ENCODE results near the gene PARK7. TPM values are rescaled to one million over a fixed set of nuclear protein-coding genes. Genes with fewer than 3 reads are reported as not detected.

PARK7 gene
- total RNA-seq, 1 experiment from 2014 or later: 370 TPM

GRCh38 chr1:7983086-7983778 is 21.7 kb downstream of the PARK7 start:
- Histone ChIP-seq H3K4me2 (ENCODE audit: low read length) (no peak overlapping the region), H3K79me2 (ENCODE audit: insufficient read depth, low read length) (peaks cover 32% of the 10 kb centered on the region), H3K9me3 (ENCODE audit: control insufficient read depth in 1 of 2, insufficient read depth in 1 of 2, low read depth in 1 of 2, low read length in 2 of 2) (no peaks in the 10 kb centered on the region), H4K20me1 (ENCODE audit: insufficient read depth) (no peaks in the 10 kb centered on the region), H3K9ac (ENCODE audit: low read length) (no peak overlapping the region), H3K4me3 (replicated peaks in 1 of 2; ENCODE audit: low read depth in 1 of 2, low read length in 2 of 2) (no peak overlapping the region), H3K27me3 (ENCODE audit: insufficient read depth, low read length) (no peaks in the 10 kb centered on the region), H3K4me1 (ENCODE audit: control insufficient read depth in 1 of 2, insufficient read depth in 2 of 2, low read length in 2 of 2) (no peaks in the 10 kb centered on the region; a peak in 1 of 4 replicates), H3K36me3 (ENCODE audit: control insufficient read depth in 1 of 2, insufficient read depth in 2 of 2, low read length in 2 of 2) (peaks cover 36 to 54% of the 10 kb centered on the region in 2 experiments), H3K9me2 (ENCODE audit: insufficient read depth) (no peaks in the 10 kb centered on the region), H2AFZ (ENCODE audit: low read depth, low read length, poor library complexity, severe bottlenecking) (no peak overlapping the region), H3K27ac (ENCODE audit: low read depth, low read length) (no peak overlapping the region)
- ATAC-seq (no peak), DNase-seq (ENCODE audit: low read depth, low spot score) (no peak)
- TF ChIP-seq POLR2A (IDR thresholded peaks at IDR 0.05; ENCODE audit: borderline replicate concordance, extremely low read depth, insufficient read depth, insufficient read length) (no peak), REST (IDR thresholded peaks at IDR 0.05; ENCODE audit: low read depth) (no peak), EZH2phosphoT487 (IDR thresholded peaks at IDR 0.05; ENCODE audit: borderline replicate concordance) (no peak), CTCF (IDR thresholded peaks at IDR 0.05 in 2 of 3, conservative IDR thresholded peaks at IDR 0.05 in 1 of 3; ENCODE audit: borderline replicate concordance in 1 of 3, insufficient read depth in 1 of 3, low read depth in 2 of 3, low read length in 2 of 3) (no peak), TCF7L2 (IDR thresholded peaks at IDR 0.05; ENCODE audit: borderline replicate concordance, extremely low read depth, insufficient read depth, insufficient read length) (no peak), FOSL1 (IDR thresholded peaks at IDR 0.05; ENCODE audit: low read depth) (no peak), ZFX (IDR thresholded peaks at IDR 0.05) (no peak), SIN3A (IDR thresholded peaks at IDR 0.05; ENCODE audit: low read depth) (no peak), YY1 (IDR thresholded peaks at IDR 0.05; ENCODE audit: extremely low read depth, insufficient replicate concordance, low read depth, low read length) (no peak), EGR1 (IDR thresholded peaks at IDR 0.05; ENCODE audit: low read depth) (no peak), JUND (IDR thresholded peaks at IDR 0.05) (no peak), EZH2 (IDR thresholded peaks at IDR 0.05) (no peak), ZNF274 (IDR thresholded peaks at IDR 0.05; ENCODE audit: low read depth, low read length) (no peak), MAX (IDR thresholded peaks at IDR 0.05) (no peak), ELF1 (IDR thresholded peaks at IDR 0.05; ENCODE audit: borderline replicate concordance, low read depth) (no peak), ATF3 (IDR thresholded peaks at IDR 0.05) (no peak), CEBPB (IDR thresholded peaks at IDR 0.05; ENCODE audit: low read depth) (no peak), CBX3 (IDR thresholded peaks at IDR 0.05; ENCODE audit: low read depth) (no peak), POLR2AphosphoS5 (IDR thresholded peaks at IDR 0.05; ENCODE audit: low read depth, low read length) (no peak), ZBTB33 (IDR thresholded peaks at IDR 0.05; ENCODE audit: extremely low read depth, insufficient replicate concordance, low read length) (no peak)
- CTCF ChIA-PET: interaction anchor here (0.9 to 2.8 kb wide), 3 partner anchors 8 to 364 kb away, joined by 3 to 10 read pairs (median 4); no protein-coding TSS in a partner anchor
- intact Hi-C loops (cut with micrococcal nuclease): no loop called here
- POLR2A ChIA-PET: no interaction called here
- RAD21 ChIA-PET (ENCODE audit: low non-redundant PET in 1 of 2, low total read pairs in 2 of 2, uncharacterized antibody in 2 of 2, unreplicated experiment in 2 of 2): interaction anchor here (0.7 to 0.8 kb wide), 1 partner anchor 331 kb away, joined by 3 read pairs; no protein-coding TSS in a partner anchor
- no TSS peak for BruUV-seq (replicated peaks)
